IMR-90 (cell line): ENCODE data around the gene VSIG10L2. TPM values are rescaled to one million over a fixed set of nuclear protein-coding genes. Genes with fewer than 3 reads are reported as not detected.

ENCODE experiments used
- ATAC-seq: fragments of 200-7000 bp; cut with Tn5 transposase; 2 replicates; pipeline ENCODE4 v1.9.1; 2020; ENCODE audit warnings: low read depth, mild to moderate bottlenecking, moderate library complexity
- BruUV-seq: library from RNA; stranded (reverse); fragments of 400-500 nt; replicated peaks from 2 replicates; lab custom pipeline; 2021; lab: Mats Ljungman, UMichigan
- CTCF ChIA-PET: fragments of 300-600 bp; formaldehyde crosslinking; extraction: SDS; loops from one replicate; lab custom pipeline; 2021; ENCODE audit warnings: antibody characterized with exemption; lab: Yijun Ruan, JAX
- POLR2A ChIA-PET: fragments of 300-600 bp; sonication (Branson Sonifier 250); formaldehyde crosslinking; loops from one replicate; lab custom pipeline; 2022; ENCODE audit warnings: antibody characterized with exemption; ENCODE audit not compliant: unreplicated experiment; lab: Charles Lee
- DNase-seq: peaks from one replicate; pipeline ENCODE4 v3.0.0; 2013
- H2AFZ ChIP-seq: replicated peaks from 2 replicates; pipeline ENCODE3; 2013; ENCODE audit warnings: low read length, mild to moderate bottlenecking; ENCODE audit not compliant: poor library complexity
- H2AK5ac ChIP-seq: 2 replicates; pipeline ENCODE4 v1.6.1; 2013; ENCODE audit warnings: low read depth, low read length, inconsistent platforms
- H2AK9ac ChIP-seq: replicated peaks from 2 replicates; pipeline ENCODE3; 2013; ENCODE audit warnings: mild to moderate bottlenecking, low read depth, low read length, moderate library complexity; ENCODE audit not compliant: poor library complexity
- H2BK120ac ChIP-seq: 2 replicates; pipeline ENCODE4 v1.6.1; 2013; ENCODE audit warnings: low read depth, low read length, inconsistent platforms
- H2BK15ac ChIP-seq: 3 replicates; pipeline ENCODE4 v1.6.1; 2013; ENCODE audit warnings: low read depth, low read length, inconsistent platforms
- H2BK20ac ChIP-seq: 2 replicates; pipeline ENCODE4 v1.6.1; 2013; ENCODE audit warnings: low read depth, mild to moderate bottlenecking, inconsistent platforms, low read length, moderate library complexity
- H2BK5ac ChIP-seq: 2 replicates; pipeline ENCODE4 v1.6.1; 2013; ENCODE audit warnings: mild to moderate bottlenecking, low read depth, low read length, inconsistent platforms; ENCODE audit not compliant: poor library complexity, severe bottlenecking
- H3K14ac ChIP-seq: replicated peaks from 2 replicates; pipeline ENCODE4 v1.6.1; 2013; ENCODE audit warnings: low read depth, low read length, inconsistent platforms
- H3K18ac ChIP-seq: 2 replicates; pipeline ENCODE4 v1.6.1; 2013; ENCODE audit warnings: low read depth, low read length, control low read depth
- H3K23ac ChIP-seq: 2 replicates; pipeline ENCODE4 v1.6.1; 2013; ENCODE audit warnings: low read depth, low read length, inconsistent platforms
- H3K27ac ChIP-seq: 2 replicates; pipeline ENCODE4 v1.5.1; 2013; ENCODE audit warnings: mild to moderate bottlenecking, control low read depth, low read length; ENCODE audit not compliant: insufficient read depth
- H3K27me3 ChIP-seq: 2 replicates; pipeline ENCODE4 v1.6.1; 2013; ENCODE audit warnings: low read length; ENCODE audit not compliant: control insufficient read depth, insufficient read depth
- H3K36me3 ChIP-seq: 2 replicates; pipeline ENCODE4 v1.6.1; 2013; ENCODE audit warnings: low read length, mixed read lengths; ENCODE audit not compliant: control insufficient read depth, insufficient read depth
- H3K4ac ChIP-seq: 2 replicates; pipeline ENCODE4 v1.6.1; 2013; ENCODE audit warnings: low read depth, low read length, inconsistent platforms
- H3K4me1 ChIP-seq: 2 replicates; pipeline ENCODE4 v1.6.1; 2013; ENCODE audit warnings: low read length, mixed read lengths; ENCODE audit not compliant: control insufficient read depth, insufficient read depth
- H3K4me2 ChIP-seq: 2 replicates; pipeline ENCODE4 v1.6.1; 2013; ENCODE audit warnings: low read depth, mild to moderate bottlenecking, control low read depth, low read length, moderate library complexity
- H3K4me3 ChIP-seq: 2 replicates; pipeline ENCODE4 v1.5.1; 2013; ENCODE audit warnings: low read depth, mild to moderate bottlenecking, control low read depth, low read length, moderate library complexity; ENCODE audit not compliant: insufficient read depth
- H3K56ac ChIP-seq: 2 replicates; pipeline ENCODE4 v1.6.1; 2013; ENCODE audit warnings: low read length, inconsistent platforms; ENCODE audit not compliant: insufficient read depth; ENCODE audit errors: extremely low read depth
- H3K79me1 ChIP-seq, 2 experiments: 2 replicates each; pipeline ENCODE4 v1.6.1; 2013; ENCODE audit warnings: low read length in 2 of 2, inconsistent platforms in 1 of 2, low read depth in 1 of 2
- H3K9ac ChIP-seq: 2 replicates; pipeline ENCODE4 v1.6.1; 2013; ENCODE audit warnings: low read depth, low read length, control low read depth
- H3K9me1 ChIP-seq: 2 replicates; pipeline ENCODE4 v1.6.1; 2013; ENCODE audit warnings: low read length, inconsistent platforms; ENCODE audit not compliant: insufficient read depth
- H3K9me3 ChIP-seq: 2 replicates; pipeline ENCODE4 v1.6.1; 2013; ENCODE audit warnings: low read length; ENCODE audit not compliant: control insufficient read depth, insufficient read depth
- H4K20me1 ChIP-seq: 2 replicates; pipeline ENCODE4 v1.6.1; 2013; ENCODE audit warnings: low read length, inconsistent platforms; ENCODE audit not compliant: insufficient read depth
- H4K5ac ChIP-seq: 2 replicates; pipeline ENCODE4 v1.6.1; 2013; ENCODE audit warnings: mild to moderate bottlenecking, low read depth, low read length, control low read depth
- H4K8ac ChIP-seq, 2 experiments: 2 replicates each; pipeline ENCODE4 v1.6.1; 2013; ENCODE audit warnings: low read depth in 2 of 2, low read length in 2 of 2, control low read depth in 1 of 2, inconsistent platforms in 1 of 2
- H4K91ac ChIP-seq: 2 replicates; pipeline ENCODE4 v1.6.1; 2013; ENCODE audit warnings: low read depth, low read length, inconsistent platforms; ENCODE audit not compliant: insufficient read depth
- BHLHE40 ChIP-seq: fragments of 150-350 bp; IDR thresholded peaks from 2 replicates; pipeline ENCODE4 v1.6.1; 2016; ENCODE audit warnings: mild to moderate bottlenecking, low read depth, low read length
- CEBPB ChIP-seq: IDR thresholded peaks from 2 replicates; pipeline ENCODE4 v1.6.1; 2012; ENCODE audit warnings: low read depth, low read length, improper control_type of control experiment
- CHD1 ChIP-seq: IDR thresholded peaks from 2 replicates; pipeline ENCODE4 v1.6.1; 2012; ENCODE audit warnings: low read depth, low read length, improper control_type of control experiment
- CTCF ChIP-seq: conservative IDR thresholded peaks from 2 replicates; pipeline ENCODE4 v1.5.1; 2012; ENCODE audit warnings: mild to moderate bottlenecking, low read depth, low read length, improper control_type of control experiment
- FOS ChIP-seq: fragments of 150-350 bp; IDR thresholded peaks from 2 replicates; pipeline ENCODE4 v1.6.1; 2016; ENCODE audit warnings: low read depth, low read length
- MAFK ChIP-seq: IDR thresholded peaks from 2 replicates; pipeline ENCODE4 v1.6.1; 2012; ENCODE audit warnings: low read depth, low read length, improper control_type of control experiment
- MAZ ChIP-seq: IDR thresholded peaks from 2 replicates; pipeline ENCODE4 v1.6.1; 2012; ENCODE audit warnings: low read depth, mild to moderate bottlenecking, low read length, improper control_type of control experiment, moderate library complexity, borderline replicate concordance
- POLR2A ChIP-seq: IDR thresholded peaks from 2 replicates; pipeline ENCODE4 v1.6.1; 2012; ENCODE audit warnings: mild to moderate bottlenecking, low read depth, low read length
- RAD21 ChIP-seq: IDR thresholded peaks from 2 replicates; pipeline ENCODE4 v1.6.1; 2012; ENCODE audit warnings: low read length, improper control_type of control experiment
- USF2 ChIP-seq: fragments of 150-350 bp; IDR thresholded peaks from 2 replicates; pipeline ENCODE4 v1.6.1; 2017; ENCODE audit warnings: mild to moderate bottlenecking, antibody characterized with exemption, low read length, low read depth
- WGBS, 2 experiments: methylation state at CpG; one replicate each; pipeline versions ENCODE4 v1.1.5 to v1.1.7; 2013; ENCODE audit warnings: missing lambda C conversion rate in 2 of 2; ENCODE audit not compliant: insufficient read length in 1 of 2; ENCODE audit errors: extremely low coverage in 2 of 2; 5-methylcytosine and 5-hydroxymethylcytosine counted together
- dilution Hi-C: fragments of 300-500 bp; cut with HindIII; formaldehyde crosslinking; loops from one replicate; pipeline ENCODE4 v1.14.3; 2018; ENCODE audit warnings: low sequenced_read_pairs; ENCODE audit not compliant: unreplicated experiment
- in situ Hi-C: fragments of 300-500 bp; cut with MboI; formaldehyde crosslinking; loops from 3 replicates; pipeline ENCODE4 v1.14.3; 2019; ENCODE audit warnings: low sequenced_read_pairs, inconsistent platforms, mixed read lengths
- intact Hi-C: fragments of 100-400 bp; cut with micrococcal nuclease; formaldehyde crosslinking; loops from 2 replicates; pipeline ENCODE4 v1.10.0; 2022
- polyA plus RNA-seq, 3 experiments: library from polyadenylated mRNA; depleted of rRNA; stranded (reverse); fragments of >200 nt; gene quantifications; 2 replicates each; pipeline ENCODE4 v1.2.3, GENCODE V29; 2012; ENCODE audit warnings: low replicate concordance in 1 of 3
- total RNA-seq: library from RNA; depleted of rRNA; stranded (reverse); fragments of >200 nt; gene quantifications from 2 replicates; pipeline ENCODE4 v1.2.3, GENCODE V29; 2012

The VSIG10L2 gene
- total and polyA plus RNA-seq, 2 of the 4 experiments (the other 2 are of a cell fraction), result under 0.01 TPM; not detected in 1

GRCh38 chr11:125935618-125936199 lies 10.1 kb upstream of the VSIG10L2 start:
- Histone ChIP-seq H3K4me2 (no peak overlapping the region), H2BK5ac (no peak overlapping the region), H3K9me3 (no peaks in the 10 kb centered on the region), H2AFZ (no peak overlapping the region), H3K9ac (no peak overlapping the region), H3K56ac (no peak overlapping the region), H3K79me1 (no peaks in the 10 kb centered on the region), H3K4me3 (no peak overlapping the region), H3K18ac (no peak overlapping the region), H2AK9ac (no peak overlapping the region), H2BK15ac (no peak overlapping the region), H2BK20ac (no peak overlapping the region), H4K8ac (no peak overlapping the region), H3K4ac (no peak overlapping the region), H3K27ac (no peak overlapping the region), H4K20me1 (no peaks in the 10 kb centered on the region), H4K91ac (no peak overlapping the region), H4K5ac (no peak overlapping the region), H2BK120ac (no peak overlapping the region), H3K14ac (no peak overlapping the region), H3K27me3 (peaks cover 25% of the 10 kb centered on the region), H3K36me3 (no peaks in the 10 kb centered on the region), H3K23ac (no peak overlapping the region), H2AK5ac (no peak overlapping the region), H3K9me1 (no peaks in the 10 kb centered on the region), H3K4me1 (no peaks in the 10 kb centered on the region; the same call in 1 of the 2 replicates)
- DNase-seq (no peak), ATAC-seq (no peak)
- ChIA-PET CTCF (no interaction called here), POLR2A (no interaction called here)
- WGBS, 2 experiments, result 35% methylated on average over 8 of the region's 12 CpGs; no CpG with 5 or more reads in 1 of the 2 experiments
- no TSS peak for BruUV-seq
- dilution Hi-C loops, result no loop called here
- in situ Hi-C loops, result no loop called here
- TF ChIP-seq FOS (no peak), CTCF (no peak), USF2 (no peak), MAZ (no peak), CHD1 (no peak), CEBPB (no peak), RAD21 (no peak), MAFK (no peak), BHLHE40 (no peak), POLR2A (no peak)
- intact Hi-C loops, result no loop called here
